ENCODE measurements around the gene UGT2A3. TPM values are rescaled to one million over a fixed set of nuclear protein-coding genes. Genes with fewer than 3 reads are reported as not detected.

The UGT2A3 gene
- total and polyA plus RNA-seq, 4 donors = 0.18 TPM; not detected in 3

- ATAC-seq (ENCODE audit: insufficient read depth, low FRiP score) (no peak), DNase-seq (no peak)
- Histone ChIP-seq H3K36me3 (ENCODE audit: control insufficient read depth in 4 of 4, insufficient read depth in 4 of 4, low read length in 4 of 4) (no peaks in the 10 kb centered on the region), H3K27me3 (ENCODE audit: control insufficient read depth in 3 of 3, insufficient read depth in 3 of 3, low read length in 2 of 3) (no peaks in the 10 kb centered on the region), H3K9me3 (ENCODE audit: control insufficient read depth in 4 of 4, insufficient read depth in 3 of 4, low read length in 3 of 4) (no peaks in the 10 kb centered on the region), H3K4me1 (ENCODE audit: control insufficient read depth in 5 of 5, insufficient read depth in 5 of 5, low read length in 5 of 5) (no peaks in the 10 kb centered on the region), H3K9ac (ENCODE audit: insufficient read depth in 1 of 2, low read length in 2 of 2) (no peak overlapping the region), H3K27ac (ENCODE audit: low read depth in 1 of 2, low read length in 1 of 2) (no peak overlapping the region), H3K4me3 (no peak overlapping the region)
- 78 to 81% methylated on average over 3 of the region's 3 CpGs for WGBS, 2 donors
- TF ChIP-seq CTCF (IDR thresholded peaks at IDR 0.05; ENCODE audit: control extremely low read depth, extremely low read depth) = no peak
Observed at GRCh38 chr4:68954126-68954525, 2.5 kb upstream of the UGT2A3 start.

- TF ChIP-seq CTCF (IDR thresholded peaks at IDR 0.05; ENCODE audit: control extremely low read depth, extremely low read depth) = no peak
- DNase-seq (no peak), ATAC-seq (ENCODE audit: insufficient read depth, low FRiP score) (no peak)
- 55 to 81% methylated on average over 2 of the region's 2 CpGs for WGBS, 2 donors
- Histone ChIP-seq H3K9me3 (ENCODE audit: control insufficient read depth in 4 of 4, insufficient read depth in 3 of 4, low read length in 3 of 4) (no peaks in the 10 kb centered on the region), H3K27me3 (ENCODE audit: control insufficient read depth in 3 of 3, insufficient read depth in 3 of 3, low read length in 2 of 3) (no peaks in the 10 kb centered on the region), H3K27ac (ENCODE audit: low read depth in 1 of 2, low read length in 1 of 2) (no peak overlapping the region), H3K4me3 (no peak overlapping the region), H3K4me1 (ENCODE audit: control insufficient read depth in 5 of 5, insufficient read depth in 5 of 5, low read length in 5 of 5) (no peaks in the 10 kb centered on the region), H3K36me3 (ENCODE audit: control insufficient read depth in 4 of 4, insufficient read depth in 4 of 4, low read length in 4 of 4) (no peaks in the 10 kb centered on the region), H3K9ac (ENCODE audit: insufficient read depth in 1 of 2, low read length in 2 of 2) (no peak overlapping the region)
Observed at GRCh38 chr4:68953056-68953596, 1.5 kb upstream of the UGT2A3 start.

GRCh38 chr4:68951806-68952585, 392 bp upstream of the UGT2A3 start:
- H3K27me3 ChIP-seq (ENCODE audit: control insufficient read depth in 3 of 3, insufficient read depth in 3 of 3, low read length in 2 of 3) = no peaks in the 10 kb centered on the region
- H3K4me1 ChIP-seq (ENCODE audit: control insufficient read depth in 5 of 5, insufficient read depth in 5 of 5, low read length in 5 of 5) = no peaks in the 10 kb centered on the region
- no peak for TF ChIP-seq CTCF (IDR thresholded peaks at IDR 0.05; ENCODE audit: control extremely low read depth, extremely low read depth)
- ATAC-seq (ENCODE audit: insufficient read depth, low FRiP score) (no peak), DNase-seq (no peak)
- 34 to 39% methylated on average over 2 of the region's 2 CpGs for WGBS, 2 donors
- H3K27ac ChIP-seq (ENCODE audit: low read depth in 1 of 2, low read length in 1 of 2) = no peak overlapping the region
- no peaks in the 10 kb centered on the region for H3K9me3 ChIP-seq (ENCODE audit: control insufficient read depth in 4 of 4, insufficient read depth in 3 of 4, low read length in 3 of 4)
- H3K36me3 ChIP-seq (ENCODE audit: control insufficient read depth in 4 of 4, insufficient read depth in 4 of 4, low read length in 4 of 4) = no peaks in the 10 kb centered on the region
- no peak overlapping the region for H3K4me3 ChIP-seq
- no peak overlapping the region for H3K9ac ChIP-seq (ENCODE audit: insufficient read depth in 1 of 2, low read length in 2 of 2)

All from lung (tissue), 12 donors.